Posterior cingulate gyrus (tissue), 11 donors: Measurements from ENCODE around the gene THAP9.

Experiments used
- DNase-seq, 10 donors: peaks; one replicate each; pipeline versions ENCODE4 v3.0.0 to v3.0.0-alpha.2; 2020 to 2021; ENCODE audit warnings: mixed read lengths in 3 of 10
- intact Hi-C: fragments of 100-400 bp; cut with DNase I; formaldehyde crosslinking; loops from one replicate; pipeline ENCODE4 v1.15.1; 2023

The THAP9 gene

DNA sequence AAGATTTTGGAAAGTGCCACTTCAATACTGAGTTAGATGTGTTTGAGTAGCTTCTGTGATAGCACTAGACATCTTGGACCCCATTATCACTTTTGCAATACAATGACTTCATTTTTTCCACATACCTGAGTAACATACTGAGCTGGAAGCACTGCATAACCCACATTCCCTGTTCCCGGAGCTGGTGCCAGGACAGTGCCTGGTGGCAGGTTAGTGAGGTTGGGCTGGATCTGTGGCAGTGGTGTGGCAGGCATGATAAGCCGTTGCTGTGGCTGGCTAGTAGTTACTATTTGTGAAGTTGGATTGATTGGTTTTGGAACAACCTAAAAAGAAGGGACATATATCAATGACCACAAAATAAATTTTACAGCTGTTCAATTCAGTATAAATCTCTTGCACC is 38.9 kb downstream of the THAP9 start:
- intact Hi-C loops, result no loop called here

DNA sequence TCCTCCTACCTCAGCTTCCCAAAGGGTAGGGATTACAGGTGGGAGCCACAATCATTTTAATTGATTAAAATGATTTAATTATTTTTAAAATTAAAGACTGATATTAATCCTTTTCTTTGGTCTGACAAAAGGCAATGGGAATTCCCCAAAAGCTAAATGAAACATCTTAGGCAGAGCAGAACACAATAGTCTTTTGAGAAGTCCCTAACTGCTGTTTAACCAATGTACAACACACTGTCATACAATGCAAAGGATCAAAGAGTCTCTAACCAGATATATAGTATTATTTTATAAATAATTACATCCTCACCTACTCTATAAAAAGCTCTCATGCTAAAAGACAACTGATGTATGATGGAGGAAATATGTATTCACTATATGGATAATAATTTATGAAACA is 47.0 kb downstream of the THAP9 start:
- no peak for DNase-seq
- intact Hi-C loops, result no loop called here

More for the DNA sequence above, 38.9 kb downstream of the THAP9 start:
- no peak for DNase-seq

DNA sequence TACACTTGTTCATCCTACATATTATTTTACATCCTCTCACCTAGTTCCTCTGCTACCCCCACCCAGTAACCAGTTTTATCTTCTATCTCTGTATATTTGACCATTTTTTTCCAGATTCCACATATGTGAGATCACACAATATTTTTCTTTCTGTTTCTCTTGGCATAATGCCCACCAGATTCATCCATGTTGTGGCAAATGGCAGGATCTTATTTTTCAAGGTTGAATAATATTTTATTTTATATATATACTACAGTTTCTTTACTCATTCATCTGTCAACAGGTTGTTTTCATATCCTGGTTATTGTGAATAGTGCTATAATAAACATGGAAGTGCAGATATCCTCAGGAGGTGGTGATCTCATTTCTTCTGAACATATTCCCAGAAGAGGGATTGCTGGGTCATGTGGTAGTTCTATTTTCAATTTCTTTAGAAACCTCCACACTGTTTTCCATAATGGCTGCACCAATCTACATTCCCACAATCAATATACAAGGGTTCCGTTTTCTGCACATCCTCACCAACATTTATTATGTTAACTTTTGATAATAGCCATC is 48.2 kb downstream of the THAP9 start:
- DNase-seq, result no peak
- intact Hi-C loops, result no loop called here

DNA sequence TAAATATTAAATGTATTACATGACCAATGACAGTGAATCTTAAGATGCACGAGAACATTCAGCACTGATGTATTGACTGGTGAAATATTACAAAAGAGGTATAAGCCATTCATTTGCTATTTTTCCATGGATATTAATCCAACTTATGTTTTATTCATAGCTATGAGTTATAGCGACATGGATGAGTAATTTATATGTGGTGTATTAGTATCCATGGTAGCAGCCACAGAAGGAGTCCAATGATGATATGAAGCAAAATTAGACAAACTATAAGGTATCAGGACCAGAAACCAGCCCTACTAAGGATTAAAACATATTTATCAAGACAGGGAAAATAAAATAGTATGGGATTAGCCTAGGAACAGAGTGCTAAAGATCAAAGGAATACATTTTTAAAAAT is 50.7 kb downstream of the THAP9 start:
- intact Hi-C loops, result no loop called here
- DNase-seq, result no peak

DNA sequence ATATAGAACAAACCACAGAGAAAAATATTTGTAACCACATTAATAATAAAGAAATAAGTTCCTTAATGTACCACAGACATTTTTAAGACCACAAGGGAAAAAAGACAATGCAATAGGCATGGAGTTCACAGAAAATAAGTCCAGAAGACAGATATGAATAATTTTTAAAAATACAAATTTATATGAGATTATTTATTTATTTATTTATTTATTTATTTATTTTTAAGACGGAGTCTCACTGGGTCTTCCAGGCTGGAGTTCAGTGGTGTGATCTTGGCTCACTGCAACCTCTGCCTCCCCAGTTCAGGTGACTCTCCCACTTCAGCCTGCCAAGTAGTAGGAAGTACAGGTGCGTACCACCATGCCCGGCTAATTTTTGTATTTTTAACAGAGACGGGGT is 53.7 kb downstream of the THAP9 start:
- intact Hi-C loops, result no loop called here
- DNase-seq, result no peak

DNA sequence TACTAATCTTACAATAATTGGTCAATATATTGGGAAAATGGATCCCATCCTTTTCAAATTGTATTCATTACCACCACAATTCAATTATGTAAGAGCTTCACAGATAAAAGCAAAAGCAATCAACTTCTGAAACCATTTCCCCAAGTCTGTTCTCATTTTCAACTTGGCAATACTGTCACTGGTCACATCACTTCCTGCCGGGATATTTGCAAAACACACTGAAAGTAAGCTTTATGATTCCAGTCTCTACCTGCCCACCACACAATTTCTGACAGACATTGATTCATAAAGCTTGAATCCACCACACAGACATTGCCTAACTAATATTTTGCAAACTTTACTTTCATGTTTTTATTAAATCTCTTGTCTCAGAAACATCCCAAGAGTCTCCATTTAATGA is 56.5 kb downstream of the THAP9 start:
- no peak for DNase-seq
- intact Hi-C loops, result no loop called here

DNA sequence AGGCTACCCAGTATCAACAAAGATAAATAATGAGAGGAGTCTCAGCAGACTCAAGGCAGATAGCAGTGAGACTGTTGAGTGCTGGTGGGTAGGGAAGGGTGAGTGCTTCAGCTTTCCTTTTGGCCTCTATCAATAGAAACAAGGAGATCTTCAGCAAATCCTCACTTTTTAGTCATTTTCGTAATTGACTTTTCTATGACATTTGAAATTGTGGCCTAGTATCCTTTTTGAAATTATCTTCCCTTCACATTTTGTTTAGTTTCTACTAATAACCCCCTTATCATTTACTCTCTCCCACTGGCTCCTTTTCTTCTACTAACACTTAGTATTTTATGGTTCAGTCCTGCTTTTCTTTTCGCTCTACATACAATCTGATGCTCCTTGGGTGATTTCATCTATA is 65.2 kb downstream of the THAP9 start:
- DNase-seq, result no peak
- intact Hi-C loops, result no loop called here

DNA sequence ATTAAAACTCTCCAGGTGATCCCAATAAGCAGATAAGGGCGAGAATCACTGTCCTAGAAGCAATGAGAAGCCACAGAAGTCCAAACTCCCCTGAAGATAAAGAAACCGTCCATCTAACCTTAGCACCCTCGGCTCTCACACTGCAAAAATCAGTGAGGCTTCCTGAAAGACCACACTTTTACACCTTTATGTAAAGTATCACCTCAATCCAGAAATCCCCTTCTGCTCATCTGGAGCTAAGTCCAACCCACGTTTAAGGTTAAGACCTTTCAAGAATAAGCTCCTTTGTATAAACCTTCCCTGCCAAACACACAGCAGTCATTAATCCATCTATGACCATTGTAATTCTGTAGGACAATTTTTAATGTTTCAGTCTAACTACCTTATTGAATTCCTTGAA is 68.4 kb downstream of the THAP9 start:
- no peak for DNase-seq
- intact Hi-C loops, result no loop called here

DNA sequence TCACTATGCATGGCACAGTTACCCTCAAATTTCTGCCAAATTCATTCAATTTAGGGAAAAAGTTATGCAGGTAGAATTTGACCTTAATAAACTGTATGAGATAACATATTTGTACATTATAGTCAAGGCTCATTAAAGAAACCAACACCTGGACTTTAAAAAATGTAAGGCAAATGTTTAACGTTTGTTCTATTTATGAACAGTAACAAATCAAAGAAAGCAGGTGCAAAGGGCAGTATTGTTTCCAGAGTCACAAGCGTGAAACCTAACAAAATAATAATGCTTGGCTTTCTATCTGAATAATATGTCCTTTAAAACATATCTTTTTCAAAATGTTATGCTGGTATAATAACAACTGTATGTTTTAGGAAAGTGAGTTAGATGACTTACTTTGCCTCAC is 68.9 kb downstream of the THAP9 start:
- DNase-seq, result no peak
- intact Hi-C loops, result no loop called here
